H1 (cell line): Measurements from ENCODE around the gene CCDC8. TPM values are rescaled to one million over a fixed set of nuclear protein-coding genes. Genes with fewer than 3 reads are reported as not detected.

Experiments
- CTCF ChIA-PET: fragments of 300-600 bp; sonication (Branson Sonifier 250); formaldehyde crosslinking; loops from one replicate; lab custom pipeline; 2021; ENCODE audit not compliant: partially characterized antibody; lab: Charles Lee
- POLR2A ChIA-PET: fragments of 300-600 bp; sonication (Branson Sonifier 250); formaldehyde crosslinking; loops from one replicate; lab custom pipeline; 2021; ENCODE audit warnings: inconsistent platforms; ENCODE audit not compliant: partially characterized antibody; lab: Charles Lee
- DNase-seq, 2 experiments: peaks; one replicate each; pipeline versions ENCODE4 v3.0.0 to v3.0.0-alpha.2; 2010 to 2022; ENCODE audit warnings: low spot score in 2 of 2, low read depth in 1 of 2, mixed read lengths in 1 of 2
- FAIRE-seq: peaks from 2 replicates; lab custom pipeline; 2011; peaks lifted over from hg19 to GRCh38; lab: Jason Lieb, UNC
- H2AFZ ChIP-seq: 2 replicates; pipeline ENCODE4 v1.8.1; 2012; ENCODE audit warnings: low read length, inconsistent platforms
- H2AK5ac ChIP-seq: 2 replicates; pipeline ENCODE4 v1.6.1; 2013; ENCODE audit warnings: low read depth, low read length
- H2BK120ac ChIP-seq: replicated peaks from 2 replicates; pipeline ENCODE3; 2013; ENCODE audit warnings: low read depth, low read length, inconsistent platforms
- H2BK12ac ChIP-seq: 2 replicates; pipeline ENCODE4 v1.6.1; 2013; ENCODE audit warnings: low read depth, low read length
- H2BK15ac ChIP-seq: 2 replicates; pipeline ENCODE4 v1.6.1; 2013; ENCODE audit warnings: low read length
- H2BK20ac ChIP-seq: 2 replicates; pipeline ENCODE4 v1.6.1; 2013; ENCODE audit warnings: low read length
- H2BK5ac ChIP-seq: 2 replicates; pipeline ENCODE4 v1.6.1; 2013; ENCODE audit warnings: low read depth, low read length
- H3K14ac ChIP-seq: 2 replicates; pipeline ENCODE4 v1.6.1; 2013; ENCODE audit warnings: inconsistent platforms; ENCODE audit not compliant: insufficient read length
- H3K18ac ChIP-seq: 2 replicates; pipeline ENCODE4 v1.6.1; 2013; ENCODE audit warnings: low read length; ENCODE audit errors: extremely low read depth
- H3K23ac ChIP-seq: 2 replicates; pipeline ENCODE4 v1.6.1; 2013; ENCODE audit warnings: inconsistent platforms; ENCODE audit not compliant: insufficient read length
- H3K23me2 ChIP-seq: 2 replicates; pipeline ENCODE4 v1.6.1; 2013; ENCODE audit warnings: low read depth, low read length
- H3K27ac ChIP-seq: 2 replicates; pipeline ENCODE4 v1.6.1; 2011; ENCODE audit warnings: low read depth, low read length, inconsistent platforms
- H3K27me3 ChIP-seq, 4 experiments: replicated peaks in 1 of 4; 1 replicate in 1 of 4; 2 replicates in 3 of 4; pipeline versions ENCODE4 v1.6.1 to v1.8.1; 2011 to 2013; ENCODE audit warnings: low read length in 3 of 4, mild to moderate bottlenecking in 3 of 4, inconsistent platforms in 2 of 4, mixed read lengths in 2 of 4, moderate library complexity in 1 of 4; ENCODE audit not compliant: control insufficient read depth in 3 of 4, insufficient read depth in 3 of 4; ENCODE audit errors: extremely low read depth in 1 of 4
- H3K36me3 ChIP-seq, 4 experiments: 2 replicates each; pipeline versions ENCODE4 v1.6.1 to v1.8.1; 2011 to 2013; ENCODE audit warnings: mild to moderate bottlenecking in 4 of 4, low read length in 3 of 4, moderate library complexity in 2 of 4, control low read depth in 1 of 4, inconsistent platforms in 1 of 4; ENCODE audit not compliant: insufficient read depth in 4 of 4, control insufficient read depth in 2 of 4
- H3K4ac ChIP-seq: replicated peaks from 2 replicates; pipeline ENCODE3; 2013; ENCODE audit warnings: low read length, low read depth, mixed read lengths, inconsistent platforms; ENCODE audit not compliant: insufficient read length
- H3K4me1 ChIP-seq, 4 experiments: replicated peaks in 1 of 4; 1 replicate in 1 of 4; 2 replicates in 3 of 4; pipeline versions ENCODE4 v1.6.1 to v1.8.1; 2011 to 2013; ENCODE audit warnings: low read length in 3 of 4, inconsistent platforms in 2 of 4, mixed read lengths in 1 of 4; ENCODE audit not compliant: insufficient read depth in 4 of 4, control insufficient read depth in 3 of 4
- H3K4me2 ChIP-seq, 2 experiments: 2 replicates each; pipeline versions ENCODE4 v1.6.1 to v1.8.1; 2011 to 2013; ENCODE audit warnings: low read depth in 2 of 2, low read length in 2 of 2, control low read depth in 1 of 2, inconsistent platforms in 1 of 2, mild to moderate bottlenecking in 1 of 2; ENCODE audit not compliant: insufficient read depth in 1 of 2
- H3K4me3 ChIP-seq, 4 experiments: fragments of 200-600, 300-600 bp in 1 of 4; sonication (generic), shearing (Covaris generic), sonication (Bioruptor Twin) in 1 of 4; 2 replicates each; pipeline versions ENCODE4 v1.5.1 to v1.8.1; 2011 to 2016; ENCODE audit warnings: low read length in 4 of 4, low read depth in 3 of 4, control low read depth in 2 of 4, inconsistent platforms in 2 of 4, mild to moderate bottlenecking in 2 of 4, mixed read lengths in 1 of 4, moderate library complexity in 1 of 4; ENCODE audit not compliant: insufficient read depth in 2 of 4; ENCODE audit errors: extremely low read depth in 1 of 4
- H3K56ac ChIP-seq: replicated peaks from 2 replicates; pipeline ENCODE3; 2013; ENCODE audit warnings: low read depth, mild to moderate bottlenecking, mixed read lengths, low read length, inconsistent platforms; ENCODE audit not compliant: insufficient read length
- H3K79me1 ChIP-seq: 2 replicates; pipeline ENCODE4 v1.6.1; 2013; ENCODE audit warnings: low read depth, low read length, control low read depth
- H3K79me2 ChIP-seq, 2 experiments: 2 replicates each; pipeline versions ENCODE4 v1.6.1 to v1.8.1; 2012 to 2013; ENCODE audit warnings: low read length in 2 of 2, mild to moderate bottlenecking in 2 of 2, inconsistent platforms in 1 of 2; ENCODE audit not compliant: insufficient read depth in 2 of 2, control insufficient read depth in 1 of 2
- H3K9ac ChIP-seq, 4 experiments: replicated peaks in 1 of 4; 1 replicate in 1 of 4; 2 replicates in 3 of 4; pipeline versions ENCODE4 v1.6.1 to v1.8.1; 2011 to 2013; ENCODE audit warnings: low read depth in 3 of 4, low read length in 3 of 4, control low read depth in 2 of 4, mild to moderate bottlenecking in 2 of 4, moderate library complexity in 2 of 4, inconsistent platforms in 1 of 4; ENCODE audit errors: extremely low read depth in 1 of 4
- H3K9me3 ChIP-seq, 2 experiments: 2 replicates each; pipeline versions ENCODE4 v1.6.1 to v1.8.1; 2012 to 2013; ENCODE audit warnings: mild to moderate bottlenecking in 2 of 2, moderate library complexity in 2 of 2, control low read depth in 1 of 2, inconsistent platforms in 1 of 2, low read depth in 1 of 2, low read length in 1 of 2, mixed read lengths in 1 of 2; ENCODE audit not compliant: insufficient read depth in 2 of 2
- H4K20me1 ChIP-seq, 2 experiments: replicated peaks in 1 of 2; 2 replicates each; pipeline versions ENCODE3 to v1.8.1; 2011 to 2013; ENCODE audit warnings: inconsistent platforms in 2 of 2, low read length in 2 of 2, mild to moderate bottlenecking in 1 of 2; ENCODE audit not compliant: insufficient read depth in 2 of 2, control insufficient read depth in 1 of 2
- H4K5ac ChIP-seq: 2 replicates; pipeline ENCODE4 v1.6.1; 2013; ENCODE audit warnings: low read length, low read depth, mixed read lengths, inconsistent platforms; ENCODE audit not compliant: insufficient read length
- H4K8ac ChIP-seq: 2 replicates; pipeline ENCODE4 v1.8.0; 2013; ENCODE audit warnings: mild to moderate bottlenecking, moderate library complexity, low read length, inconsistent platforms; ENCODE audit not compliant: insufficient read depth; ENCODE audit errors: extremely low read depth
- H4K91ac ChIP-seq: replicated peaks from 2 replicates; pipeline ENCODE3; 2013; ENCODE audit warnings: low read length, mixed read lengths, inconsistent platforms; ENCODE audit not compliant: insufficient read length
- CEBPB ChIP-seq: IDR thresholded peaks from 2 replicates; pipeline ENCODE4 v1.6.1; 2012; ENCODE audit warnings: low read depth, low read length
- CHD1 ChIP-seq: IDR thresholded peaks from 2 replicates; pipeline ENCODE4 v1.6.1; 2012; ENCODE audit warnings: low read depth, low read length, improper control_type of control experiment
- CTBP2 ChIP-seq: IDR thresholded peaks from 2 replicates; pipeline ENCODE4 v1.7.0; 2011; ENCODE audit warnings: borderline replicate concordance, mild to moderate bottlenecking, moderate library complexity, mixed read lengths, low read length; ENCODE audit not compliant: insufficient read depth, insufficient read length
- NANOG ChIP-seq: IDR thresholded peaks from 2 replicates; pipeline ENCODE4 v1.6.1; 2011; ENCODE audit warnings: low read length, low read depth, mild to moderate bottlenecking, inconsistent platforms; ENCODE audit not compliant: insufficient read depth, poor library complexity, severe bottlenecking
- WGBS, 2 experiments: shearing (Covaris generic) in 1 of 2; methylation state at CpG; one replicate each; pipeline versions ENCODE4 v1.1.6 to v1.1.7; 2013 to 2015; ENCODE audit warnings: low lambda C conversion rate in 2 of 2, mixed read lengths in 2 of 2, inconsistent platforms in 1 of 2, low coverage in 1 of 2, missing lambda C conversion rate in 1 of 2; ENCODE audit not compliant: insufficient replicate concordance in 2 of 2, insufficient coverage in 1 of 2, insufficient read length in 1 of 2; ENCODE audit errors: extremely low coverage in 1 of 2, missing lambda C conversion rate in 1 of 2; 5-methylcytosine and 5-hydroxymethylcytosine counted together
- polyA plus RNA-seq, 7 experiments: library from polyadenylated mRNA; depleted of rRNA in 3 of 7; stranded (reverse) in 5 of 7; unstranded in 2 of 7; fragments of >200 nt in 5 of 7; fragments of 200-250 nt in 2 of 7; gene quantifications; 1 replicate in 5 of 7; 2 replicates in 1 of 7; 4 replicates in 1 of 7; pipeline versions ENCODE4 v1.2.1 to v1.2.3, GENCODE V29; 2011 to 2013; ENCODE audit warnings: missing spikeins in 2 of 7, mixed read lengths in 2 of 7
- total RNA-seq: library from RNA; stranded (reverse); fragmentation: NEBNext Ultra II Directional; extraction: Animal tissue kit (Norgen Biotek cat#: 25700); gene quantifications from 2 replicates; pipeline ENCODE4 v1.2.1, GENCODE V29; 2021

The CCDC8 gene
- total and polyA plus RNA-seq, 2 of the 8 experiments (the other 6 are each of a cell fraction or from before 2014, with no cell fraction given), result 4.9 to 13.6 TPM

DNA sequence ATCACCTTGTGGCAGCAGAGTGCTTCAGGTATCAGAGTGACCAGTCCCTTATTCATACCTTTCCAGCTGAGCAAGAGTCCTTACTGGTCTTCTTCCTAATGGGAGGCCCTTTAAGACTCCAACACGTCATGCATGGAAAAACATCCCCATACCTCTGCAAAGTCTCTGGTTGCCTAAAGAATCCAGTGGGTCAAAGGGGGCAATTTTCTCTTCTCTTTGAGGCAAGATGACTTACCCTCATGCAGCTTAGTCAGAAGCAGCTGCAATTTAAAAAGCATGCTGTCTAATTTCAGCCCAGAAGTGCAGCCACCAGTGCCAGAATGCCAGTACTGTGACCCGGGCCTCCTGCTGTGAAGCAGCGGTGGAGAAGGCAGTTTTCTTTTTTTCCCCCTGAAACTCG lies 47.8 kb downstream of the CCDC8 start:
- no peak overlapping the region for H2BK15ac ChIP-seq
- no peak overlapping the region for H3K23ac ChIP-seq
- no peak overlapping the region for H3K27ac ChIP-seq
- H3K9me3 ChIP-seq, result no peaks in the 10 kb centered on the region
- no peak overlapping the region for H3K18ac ChIP-seq
- no peak for DNase-seq
- POLR2A ChIA-PET, result interaction anchor here (3.3 kb wide), 1 partner anchor 13 kb away, joined by 11 read pairs; no protein-coding TSS in a partner anchor
- H3K4me2 ChIP-seq, result no peak overlapping the region
- peaks cover 0 to 15% (median 6%) of the 10 kb centered on the region in 4 experiments; a peak in 6 of 8 replicates for H3K36me3 ChIP-seq
- peaks cover 13% of the 10 kb centered on the region for H3K79me1 ChIP-seq
- no peak for FAIRE-seq
- peaks cover 3 to 56% of the 10 kb centered on the region in 2 experiments; a peak in 3 of 4 replicates for H3K79me2 ChIP-seq
- no peak overlapping the region for H4K8ac ChIP-seq
- H4K5ac ChIP-seq, result no peak overlapping the region
- no peak overlapping the region for H3K14ac ChIP-seq
- TF ChIP-seq NANOG (no peak), CTBP2 (no peak), CHD1 (no peak), CEBPB (no peak)
- TF ChIP-seq, all 59 proteins: peak for 0
- Histone ChIP-seq H2BK5ac (no peak overlapping the region), H3K27me3 (no peaks in the 10 kb centered on the region), H2AFZ (no peak overlapping the region), H2AK5ac (no peak overlapping the region), H2BK20ac (no peak overlapping the region), H2BK12ac (no peak overlapping the region), H3K4ac (no peak overlapping the region), H3K56ac (no peak overlapping the region), H2BK120ac (no peak overlapping the region), H3K9ac (no peak overlapping the region), H4K20me1 (peaks cover 3 to 13% of the 10 kb centered on the region in 2 experiments), H4K91ac (no peak overlapping the region), H3K4me3 (no peak overlapping the region), H3K23me2 (no peaks in the 10 kb centered on the region), H3K4me1 (no peaks in the 10 kb centered on the region; a peak in 1 of 7 replicates)
- CTCF ChIA-PET, result interaction anchor here (0.7 to 2.2 kb wide), 3 partner anchors 12 to 101 kb away, joined by 3 to 7 read pairs (median 3); no protein-coding TSS in a partner anchor
- 82% methylated on average over 4 of the region's 4 CpGs; no CpG with 5 or more reads in 1 of the 2 experiments for WGBS, 2 experiments
